Activated T-cell treated with anti-CD3 and anti-CD28 coated beads for 1 hour (primary cell): ENCODE measurements around the gene MYO18A.
"Not testable (repeated sequence)": the region's sequence is repeated elsewhere in the genome, so short reads cannot be mapped to it uniquely, and the experiment has no call there.

Experiments
- DNase-seq: peaks from one replicate; pipeline ENCODE4 v3.0.0-alpha.2; 2020; ENCODE audit warnings: low read depth

Gene MYO18A

DNA sequence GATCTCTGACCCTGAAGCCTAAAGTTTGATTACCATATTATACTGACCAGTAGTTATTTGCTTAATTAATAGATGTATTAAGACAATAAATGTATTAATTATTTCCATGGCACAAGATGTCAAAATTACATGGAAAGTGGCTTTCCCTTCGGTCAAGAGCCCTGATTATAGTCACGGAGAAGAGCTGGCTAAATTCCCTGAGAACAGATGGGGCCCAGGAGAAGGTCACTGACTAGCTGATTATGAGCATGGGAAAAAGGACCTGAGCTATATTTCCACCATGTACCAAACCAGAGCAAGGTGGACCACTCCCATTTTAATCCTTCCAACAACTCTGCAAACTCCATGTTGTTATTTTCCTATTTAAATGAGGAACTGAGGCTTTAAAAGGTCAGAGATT, 12.9 kb upstream of the MYO18A start:
- no peak for DNase-seq

DNA sequence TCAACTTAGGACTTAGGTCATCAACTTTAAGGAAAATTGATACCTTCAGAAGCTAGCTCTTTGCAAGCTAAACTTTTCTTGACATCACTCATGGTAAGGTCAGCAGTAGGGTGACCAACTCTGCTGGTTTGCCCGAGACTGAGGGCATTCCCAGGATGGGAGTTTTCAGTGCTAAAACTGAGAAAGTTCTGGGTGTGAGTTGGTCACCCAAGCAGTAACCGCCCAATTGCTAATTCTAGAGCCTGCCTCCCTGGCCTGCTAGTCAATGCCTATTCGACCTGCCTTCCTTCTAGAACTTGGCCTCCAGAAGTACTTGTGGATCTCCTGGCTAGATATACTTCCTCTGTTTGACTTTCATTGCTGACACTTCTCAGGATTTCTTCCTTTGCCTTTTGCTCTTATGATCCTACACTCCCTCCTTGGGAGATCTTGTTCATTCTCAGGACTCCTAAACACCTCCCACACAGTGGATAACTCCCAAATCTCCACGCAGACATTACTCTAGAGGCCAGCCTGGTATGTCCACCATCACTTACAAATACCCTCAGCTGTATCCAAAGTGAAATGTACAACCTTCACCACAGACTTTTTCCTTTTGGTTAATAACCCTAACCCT, 10.5 kb upstream of the MYO18A start:
- DNase-seq, result no peak

DNA sequence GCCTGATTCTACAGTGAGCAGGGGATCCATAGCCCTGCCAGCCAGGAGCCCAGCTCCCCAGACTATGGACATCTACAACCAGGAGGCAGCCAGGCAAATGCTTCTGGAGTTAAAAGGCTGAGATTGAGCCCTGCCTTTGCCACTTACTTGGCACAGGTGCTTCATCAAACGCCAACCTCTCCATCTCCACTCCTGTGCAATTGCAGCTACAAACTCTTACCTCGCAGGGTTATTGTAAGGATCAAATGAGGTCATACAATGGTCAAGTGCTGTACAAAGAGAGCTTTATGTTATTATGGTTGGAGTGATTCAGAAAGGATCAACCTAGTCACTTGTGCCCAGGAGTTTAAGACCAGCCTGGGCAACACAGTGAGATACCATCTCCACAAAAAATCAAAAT, 9.8 kb upstream of the MYO18A start:
- DNase-seq, result no peak

DNA sequence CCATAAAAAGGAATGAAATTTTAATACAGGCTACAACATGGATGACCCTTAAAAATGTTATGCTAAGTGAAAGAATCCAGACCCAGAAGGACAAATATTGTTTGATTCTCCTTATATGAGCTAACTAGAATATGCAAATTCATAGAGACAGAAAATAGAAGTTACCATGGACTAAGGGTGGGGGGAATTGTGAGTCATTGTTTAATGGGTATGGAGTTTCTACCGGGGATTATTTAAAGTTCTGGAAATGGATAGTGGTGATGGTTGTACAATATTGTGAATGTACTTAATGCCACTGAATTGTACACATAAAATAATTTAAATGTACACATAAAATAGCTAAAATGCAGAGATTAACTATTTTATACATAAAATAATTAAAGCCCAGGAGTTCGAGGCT, 9.2 kb upstream of the MYO18A start:
- DNase-seq, result no peak

DNA sequence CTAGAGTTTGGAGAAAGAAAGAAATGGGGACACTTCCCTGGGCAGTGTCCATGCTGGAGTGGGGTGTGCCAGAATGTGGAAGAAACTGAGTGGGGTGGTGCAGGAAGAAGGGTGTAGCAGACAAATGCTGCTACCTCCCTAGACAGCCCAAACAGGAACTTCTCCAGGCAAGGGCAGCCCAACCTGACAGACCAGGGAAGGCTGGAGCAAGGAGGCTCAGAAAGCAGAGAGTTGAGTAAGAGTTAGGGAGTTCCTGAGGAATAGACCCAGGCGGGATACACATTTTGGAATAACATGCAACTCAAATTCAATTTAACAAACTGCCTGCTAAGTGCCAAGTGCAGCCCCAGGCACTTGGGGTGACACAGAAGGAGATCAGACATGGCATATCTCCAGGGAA, 1.0 kb upstream of the MYO18A start:
- DNase-seq, result no peak

DNA sequence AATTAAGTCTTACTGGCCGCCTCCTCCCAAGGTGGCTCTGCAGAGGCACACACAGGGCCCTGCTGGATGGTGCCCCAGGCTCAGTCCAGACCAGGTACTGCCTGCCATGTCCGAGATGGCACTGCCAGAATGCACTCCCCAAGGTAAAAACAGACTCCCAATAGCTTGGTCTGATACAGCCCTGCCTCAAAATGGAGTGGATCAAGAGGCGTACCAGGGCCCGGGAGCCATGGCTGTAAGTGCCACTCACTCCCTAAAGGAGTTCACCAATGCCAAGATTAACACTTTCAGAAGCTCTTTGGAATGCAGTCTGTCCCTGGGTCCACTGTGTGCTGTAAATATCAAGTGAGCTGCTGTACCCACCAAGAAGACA, 576 bp upstream of the MYO18A start:
- DNase-seq, result no peak

DNA sequence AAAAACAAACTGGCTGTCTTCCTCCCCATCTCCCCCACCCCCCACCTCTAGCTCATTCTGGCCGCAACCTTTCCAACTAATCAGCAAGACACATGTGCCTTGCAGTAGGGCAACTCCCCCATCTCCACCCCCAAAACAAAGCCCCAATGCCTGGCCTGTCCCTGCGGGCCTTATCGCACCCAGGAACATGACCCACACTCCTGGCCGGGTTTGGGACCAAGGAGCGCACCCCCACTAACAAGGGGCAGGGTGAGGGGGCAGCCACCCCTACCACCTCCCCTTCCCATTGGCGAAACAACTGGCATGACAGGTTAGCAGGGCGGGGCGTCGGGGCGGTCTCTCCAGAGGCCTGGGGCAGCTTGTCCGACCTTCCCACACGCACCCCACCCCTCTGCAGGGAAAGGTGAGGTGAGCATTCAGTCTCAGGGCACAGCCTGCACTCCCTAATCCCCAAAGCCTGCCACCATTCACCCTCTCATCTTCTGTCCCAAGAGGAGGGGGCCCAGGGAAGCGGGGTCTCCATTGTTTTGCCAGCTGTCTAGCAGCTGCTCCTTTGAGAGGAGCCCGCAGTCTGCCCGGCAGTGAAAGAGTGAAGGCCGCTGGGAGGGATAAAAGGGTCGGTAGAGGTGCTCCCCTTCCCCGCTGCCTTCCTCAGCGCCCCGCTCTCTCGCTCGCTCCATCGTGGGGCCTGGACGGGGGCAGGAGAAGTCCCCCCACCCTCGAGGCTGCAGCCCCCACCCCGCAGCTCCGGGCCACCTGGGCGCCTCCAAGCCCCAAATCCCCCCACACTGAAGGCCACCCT, 765 bp downstream of the MYO18A start:
- DNase-seq, result no peak

DNA sequence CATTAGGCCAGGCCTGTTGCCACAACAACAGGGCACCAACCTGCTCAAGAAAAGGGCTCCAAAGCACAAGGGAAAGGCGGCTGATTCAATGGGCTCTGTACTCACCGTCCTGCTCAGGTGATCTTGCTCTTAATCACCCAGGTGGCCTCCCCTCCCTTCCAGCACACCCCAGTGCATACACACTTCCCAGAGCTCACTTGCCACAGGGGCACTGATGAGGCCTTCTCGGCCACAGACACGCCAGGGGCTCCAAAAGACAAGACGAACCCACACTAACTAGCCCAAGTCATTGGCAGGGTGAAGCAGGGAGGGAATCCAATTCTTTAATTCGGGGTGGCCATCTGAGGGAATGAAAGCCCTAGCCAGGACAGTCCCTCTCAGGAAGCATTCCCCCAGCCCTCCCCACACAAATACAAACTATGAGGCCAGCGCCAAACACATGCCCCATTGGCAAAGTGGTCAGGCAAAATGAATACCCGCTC, 1.4 kb downstream of the MYO18A start:
- DNase-seq, result no peak

DNA sequence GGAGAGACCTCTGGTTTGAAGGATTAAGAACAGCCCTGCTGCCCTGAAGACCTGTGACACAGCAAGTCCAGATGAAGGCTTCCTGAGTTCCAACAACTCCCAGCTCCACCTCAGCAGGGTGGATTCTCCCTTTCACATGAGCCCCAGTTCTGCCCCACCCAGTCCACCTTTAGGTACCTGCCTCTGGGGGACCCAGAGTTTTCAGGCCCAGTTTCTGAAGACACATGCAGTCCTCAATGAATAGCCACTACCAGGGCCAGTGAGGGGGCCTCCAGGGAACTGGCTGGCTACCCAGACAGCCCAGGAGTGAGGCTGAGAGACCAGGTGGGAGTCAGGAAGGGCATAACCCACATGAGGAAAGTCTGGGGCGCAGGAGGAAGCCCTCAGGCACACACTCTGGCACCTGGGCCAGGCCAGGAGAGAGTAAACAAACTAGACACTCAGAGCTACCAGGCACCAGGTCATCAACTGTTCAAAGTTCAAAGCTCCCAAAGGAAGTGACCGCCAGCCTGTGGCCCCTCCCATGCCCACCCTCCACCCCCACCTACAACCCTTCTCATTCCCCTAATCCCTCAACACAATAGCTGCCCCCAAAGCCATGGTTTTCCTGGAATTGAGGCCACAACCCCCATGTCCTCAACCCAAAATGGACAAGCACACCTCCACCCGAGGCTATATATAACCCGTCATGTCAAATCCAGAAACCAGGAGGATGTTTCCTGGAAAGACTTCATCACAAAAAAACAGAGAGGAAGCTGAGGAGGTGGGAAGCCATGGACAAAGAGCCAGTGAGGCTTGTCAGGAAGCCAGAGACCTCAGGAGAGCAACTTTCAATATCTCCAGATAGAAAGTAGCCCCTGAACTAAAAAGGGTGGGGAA, 2.1 kb downstream of the MYO18A start:
- no peak for DNase-seq

DNA sequence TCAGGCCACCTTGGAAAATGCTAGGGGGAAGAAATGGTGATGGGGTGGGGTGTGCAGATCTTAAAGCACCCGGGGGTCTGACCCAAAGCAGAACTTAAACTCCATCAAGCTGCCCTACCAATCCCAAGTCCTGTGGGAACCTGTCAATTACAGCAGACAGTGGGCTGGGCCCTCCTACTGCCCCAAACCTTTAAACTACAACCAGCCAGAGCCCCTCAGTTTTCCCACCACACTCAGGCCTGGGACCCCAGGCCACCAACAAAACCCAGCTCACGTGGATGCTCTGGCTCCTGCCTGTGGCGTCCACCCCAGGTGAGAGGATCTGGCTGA, 2.7 kb downstream of the MYO18A start:
- DNase-seq, result no peak

DNA sequence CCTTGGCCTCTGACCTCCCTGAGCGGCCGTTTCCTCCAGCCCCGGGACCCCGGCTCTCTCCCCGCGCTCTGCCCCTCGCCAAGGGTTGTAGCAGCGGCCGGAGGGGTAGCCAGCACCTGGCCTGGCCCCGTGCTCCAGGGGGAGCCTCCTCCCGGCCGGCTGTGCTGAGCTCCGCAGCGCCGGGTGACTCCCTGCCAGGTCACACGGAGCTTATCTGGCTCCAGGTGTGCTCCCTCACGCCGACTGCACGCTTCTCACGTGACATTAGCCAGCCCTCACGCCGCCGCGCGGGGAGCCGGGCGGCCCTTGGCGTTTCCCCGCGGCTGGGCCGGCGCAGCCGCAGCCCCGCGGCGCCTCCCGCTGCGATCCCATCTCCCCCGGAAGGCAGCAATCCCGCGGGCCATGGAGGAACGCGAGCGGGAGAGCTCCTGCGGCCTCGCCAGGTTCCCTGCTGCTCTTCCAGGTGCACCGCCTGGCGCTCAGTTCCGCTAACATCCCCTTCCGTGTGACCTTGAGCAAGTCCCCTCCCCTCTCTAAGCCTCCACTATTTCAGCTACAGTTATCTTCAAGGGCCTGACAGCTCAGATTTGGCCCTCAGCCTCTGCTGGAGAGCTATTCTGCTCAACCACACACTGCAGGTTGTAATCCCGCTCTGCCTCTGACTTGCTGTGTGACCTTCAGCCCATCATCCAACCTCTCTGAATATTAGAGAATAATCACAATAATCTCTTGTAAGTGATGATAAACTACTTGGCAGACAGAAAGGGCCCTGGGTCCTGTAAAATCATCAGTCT, 3.4 kb downstream of the MYO18A start:
- peak; percentile 43 for DNase-seq

DNA sequence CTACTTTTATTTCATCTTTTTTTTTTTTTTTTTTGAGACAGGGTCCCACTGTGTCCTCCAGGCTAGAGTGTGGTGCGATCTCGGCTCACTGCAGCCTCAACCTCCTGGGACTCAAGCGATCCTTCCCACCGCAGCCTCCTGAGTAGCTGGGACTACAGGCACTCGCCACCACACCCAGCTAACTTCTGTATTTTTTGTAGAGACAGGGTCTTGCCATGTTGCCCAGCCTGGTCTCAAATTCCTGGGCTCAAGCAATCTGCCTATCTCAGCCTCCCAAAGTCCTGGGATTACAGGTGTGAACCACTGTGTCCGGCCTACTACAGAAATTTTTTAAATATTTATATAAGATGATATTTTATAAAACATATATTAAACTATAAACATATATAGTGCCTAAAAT, 4.8 kb downstream of the MYO18A start:
- no peak for DNase-seq

DNA sequence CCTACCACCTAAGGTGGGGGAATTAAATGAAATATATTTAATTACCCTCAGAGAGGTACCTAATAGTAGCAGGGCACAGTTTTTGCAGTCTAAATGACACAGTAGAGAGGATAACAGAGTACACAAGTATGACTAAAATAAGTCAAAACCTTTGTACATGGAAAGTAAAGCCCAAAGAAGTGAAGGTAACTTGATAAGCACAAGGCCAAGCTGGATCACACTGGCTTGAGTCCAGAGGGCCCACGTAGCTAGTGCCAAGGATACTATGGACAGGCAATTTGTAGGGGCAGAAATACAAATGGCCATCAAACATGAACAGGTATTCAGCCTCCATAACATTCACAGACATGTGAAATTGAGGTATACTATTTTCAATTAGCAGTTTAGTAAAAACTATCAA, 7.6 kb downstream of the MYO18A start:
- DNase-seq, result no peak

DNA sequence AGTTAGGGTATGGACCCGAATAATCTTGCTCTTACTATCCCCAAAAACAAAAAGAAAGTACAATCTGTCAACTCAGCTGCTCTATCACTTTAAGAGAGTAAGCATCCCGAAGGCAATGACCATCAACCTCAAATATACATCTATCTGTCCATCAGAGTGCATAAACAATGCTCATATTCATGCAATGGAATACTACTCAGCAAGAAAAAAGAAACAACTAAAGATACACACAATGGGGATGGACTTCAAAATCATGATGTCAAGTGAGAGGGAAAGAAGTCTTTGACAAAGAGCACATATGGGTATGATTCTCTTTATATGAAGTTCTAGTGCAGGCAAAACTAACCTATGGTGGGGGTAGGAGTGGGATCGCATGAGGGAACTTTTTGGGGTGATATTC, 9.5 kb downstream of the MYO18A start:
- DNase-seq, result no peak

DNA sequence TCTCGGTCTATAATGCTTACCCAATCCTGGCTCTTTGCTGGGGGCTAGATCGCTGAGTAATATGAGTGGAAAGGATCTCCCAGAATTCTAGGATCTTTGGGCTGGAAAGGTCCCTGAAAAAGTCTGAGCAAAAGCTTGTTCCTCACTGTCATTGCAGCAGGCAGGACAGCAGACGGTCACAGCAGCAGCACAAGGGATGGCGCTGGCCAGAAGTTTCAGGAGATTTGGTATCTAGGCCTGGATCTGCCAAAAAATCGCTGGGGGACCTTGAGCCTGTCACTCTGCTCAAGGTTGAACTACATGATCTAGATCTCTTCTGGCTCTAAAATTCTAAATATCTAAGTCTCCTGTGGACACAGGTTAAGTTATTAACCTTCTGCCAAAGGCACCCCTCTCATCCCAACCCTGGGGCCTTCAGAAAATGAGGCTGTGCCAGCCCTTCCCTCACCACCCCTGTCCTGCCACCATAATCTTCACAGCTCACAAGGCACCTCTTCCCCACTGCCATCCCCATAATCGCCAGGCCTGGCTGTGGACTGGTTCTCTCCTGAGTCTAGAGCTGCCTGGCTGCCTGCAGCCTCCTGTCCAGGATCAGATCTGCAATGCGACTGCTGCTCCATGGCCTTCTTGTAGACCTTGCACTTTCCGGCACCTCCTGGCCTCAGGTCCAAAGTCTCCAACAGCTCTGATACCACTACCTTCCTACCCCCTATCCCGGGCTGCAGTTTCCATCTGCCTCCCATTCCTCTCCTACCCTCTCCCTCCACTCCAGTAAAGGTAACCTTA, 10.2 kb downstream of the MYO18A start:
- no peak for DNase-seq

DNA sequence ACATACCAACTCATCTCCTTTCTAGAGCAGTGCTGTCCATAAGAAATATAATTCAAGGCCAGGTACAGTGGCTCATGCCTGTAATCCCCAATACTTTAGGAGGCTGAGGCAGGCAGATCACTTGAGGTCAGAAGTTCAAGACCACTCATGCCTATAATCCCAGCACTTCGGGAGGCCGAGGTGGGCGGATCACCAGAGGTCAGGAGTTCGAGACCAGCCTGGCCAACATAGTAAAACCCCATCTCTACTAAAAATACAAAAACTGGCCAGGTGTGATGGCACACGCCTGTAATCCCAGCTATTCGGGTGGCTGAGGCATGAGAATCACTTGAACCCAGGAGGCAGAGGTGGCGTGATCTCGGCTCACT, 11.5 kb downstream of the MYO18A start:
- DNase-seq, result not testable (repeated sequence)

DNA sequence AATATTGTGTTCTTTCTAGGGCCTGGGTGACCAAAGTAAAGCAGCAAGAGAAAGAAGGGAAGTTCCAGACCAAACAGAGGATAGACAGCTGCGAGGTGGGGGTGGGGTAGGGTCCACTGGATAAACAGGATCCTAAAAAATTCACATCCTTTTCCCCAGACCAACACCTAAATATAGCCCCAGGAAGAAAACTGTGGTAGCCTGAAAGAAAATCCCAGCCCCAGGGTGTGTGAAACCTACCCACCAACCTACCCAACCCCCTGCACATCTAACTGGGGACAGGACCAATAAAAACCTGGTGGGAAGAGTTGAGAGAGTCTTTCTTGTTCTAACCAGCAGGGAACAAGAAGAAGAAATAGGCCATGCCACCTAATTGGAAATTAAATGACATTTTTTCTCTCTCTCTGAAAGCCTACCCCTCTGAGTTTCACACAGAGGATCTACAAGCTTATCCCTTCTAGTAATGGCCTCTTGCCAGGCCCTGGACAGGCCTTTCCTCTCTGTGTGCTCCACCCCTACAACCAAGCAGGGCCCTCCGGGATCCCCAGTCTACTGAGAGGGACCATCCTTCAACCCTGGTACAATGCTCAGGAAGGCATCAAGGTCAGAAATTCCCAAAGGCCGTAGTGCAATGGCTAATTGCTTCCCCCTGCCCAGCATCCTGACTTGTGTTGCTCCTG, 12.0 kb downstream of the MYO18A start:
- DNase-seq, result no peak

DNA sequence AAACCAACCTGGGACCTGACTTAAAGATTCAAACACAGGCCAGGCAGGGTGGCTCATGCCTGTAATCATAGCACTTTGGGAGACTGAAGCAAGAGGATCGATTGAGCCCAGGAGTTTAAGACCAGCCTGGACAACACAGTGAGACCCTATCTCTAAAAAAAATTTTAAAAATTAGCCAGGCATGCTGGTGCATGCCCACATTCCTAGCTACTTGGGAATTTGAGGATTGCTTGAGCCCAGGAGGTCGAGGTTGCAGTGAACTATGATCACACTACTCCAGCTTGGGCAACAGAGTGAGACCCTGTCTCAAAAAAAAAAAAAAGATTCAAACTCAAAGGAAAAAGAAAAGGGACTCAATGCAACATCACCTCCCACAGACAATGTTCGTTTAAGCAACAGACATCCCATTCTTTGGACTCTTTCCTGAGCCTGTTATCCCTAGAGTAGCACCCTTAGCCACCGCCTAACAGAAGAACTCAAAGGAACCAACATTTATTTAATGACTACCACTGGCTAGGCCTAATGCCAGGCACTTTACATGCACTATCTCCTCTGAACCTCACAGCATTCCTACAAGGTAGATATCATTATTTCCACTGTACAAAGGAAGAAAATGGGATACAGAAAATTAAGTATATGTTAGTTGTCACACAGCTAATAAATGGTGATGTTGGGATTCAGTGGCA, 12.7 kb downstream of the MYO18A start:
- DNase-seq, result no peak

DNA sequence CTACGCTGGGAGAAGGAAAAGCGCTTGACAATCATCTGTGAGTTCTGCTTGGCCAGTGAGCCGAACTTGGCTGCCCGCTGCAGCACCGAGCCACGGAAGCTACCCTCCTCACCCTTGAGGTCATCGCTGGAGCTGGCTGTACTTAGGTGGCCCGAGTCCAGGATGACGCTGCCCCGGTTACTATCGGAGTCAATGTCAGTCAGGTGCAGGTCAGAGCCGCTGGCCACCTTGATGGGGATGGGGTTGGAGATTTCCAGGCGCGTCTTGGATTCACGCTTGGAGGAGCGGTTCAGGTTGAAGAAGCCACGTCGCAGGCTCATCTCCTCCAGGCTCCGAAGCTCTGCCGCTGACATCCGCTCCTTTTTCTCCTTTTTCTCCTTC, 13.7 kb downstream of the MYO18A start:
- no peak for DNase-seq

DNA sequence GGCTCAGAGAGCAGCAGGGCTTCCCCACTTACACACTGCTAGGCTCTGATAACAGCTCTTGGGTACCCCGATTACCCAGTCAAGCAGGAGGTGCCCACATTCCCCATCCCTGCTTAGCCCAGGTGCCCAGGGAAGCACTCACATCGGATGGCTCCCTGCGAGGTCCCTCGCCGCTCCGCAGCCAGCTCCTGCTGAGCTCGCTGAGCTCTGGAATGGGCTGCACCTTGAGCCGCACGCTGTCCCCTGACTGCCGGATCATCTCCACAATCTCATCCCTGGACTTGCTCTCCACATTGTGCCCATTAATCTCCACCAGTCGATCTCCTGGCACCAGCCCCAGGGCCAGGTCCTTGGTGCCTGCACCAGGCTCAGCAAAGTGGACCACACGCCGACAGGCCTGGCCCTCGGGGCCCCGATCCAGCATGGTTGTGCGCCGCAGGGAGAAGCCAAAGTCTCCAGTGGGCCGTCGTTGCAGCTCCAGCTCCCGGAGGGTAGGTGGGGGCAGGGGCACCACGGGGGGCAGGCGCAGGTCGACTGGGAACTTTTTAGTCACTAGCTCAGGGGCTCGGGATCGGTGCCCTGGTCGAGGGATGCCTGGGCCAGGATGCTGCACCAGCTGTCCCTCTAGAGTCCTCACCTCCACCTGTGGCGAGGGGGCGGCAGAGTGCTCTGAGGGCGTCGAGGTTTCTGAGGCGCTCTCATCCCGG, 14.2 kb downstream of the MYO18A start:
- no peak for DNase-seq
